Pons (tissue), 1 donor: ENCODE results near the gene TBC1D1.

Experiments
- DNase-seq: peaks from one replicate; pipeline ENCODE4 v3.0.0-alpha.2; 2016; ENCODE audit warnings: low spot score

The TBC1D1 gene

GRCh38 chr4:37890801-37891259, at the start of gene TBC1D1:
TBC1D1 (plus strand) TSS chr4:37891084; CDS start chr4:37902096, 11,012 bp downstream.
- no peak for DNase-seq

- DNase-seq = no peak
Observed at GRCh38 chr4:37844204-37844603, 46.7 kb upstream of the TBC1D1 start.

DNA sequence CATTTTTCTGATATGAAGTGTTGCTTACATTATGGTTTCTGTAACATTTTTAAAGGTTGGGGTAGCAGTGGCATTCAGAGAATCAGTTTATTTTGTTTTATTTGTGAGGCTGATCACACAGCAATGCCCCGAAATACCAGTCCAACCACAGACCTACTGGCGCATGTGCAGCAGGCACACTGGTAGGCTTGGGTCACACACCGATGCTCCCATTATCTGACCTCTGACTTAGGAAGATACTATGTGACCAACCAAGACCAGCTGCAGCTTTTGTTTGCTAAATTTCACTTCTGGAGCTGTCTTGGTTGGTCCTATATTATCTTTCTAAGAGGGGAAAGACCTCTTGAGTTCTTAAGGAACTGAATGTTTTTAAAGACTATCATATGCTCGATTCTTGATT, 45.7 kb upstream of the TBC1D1 start:
- DNase-seq = no peak

DNA sequence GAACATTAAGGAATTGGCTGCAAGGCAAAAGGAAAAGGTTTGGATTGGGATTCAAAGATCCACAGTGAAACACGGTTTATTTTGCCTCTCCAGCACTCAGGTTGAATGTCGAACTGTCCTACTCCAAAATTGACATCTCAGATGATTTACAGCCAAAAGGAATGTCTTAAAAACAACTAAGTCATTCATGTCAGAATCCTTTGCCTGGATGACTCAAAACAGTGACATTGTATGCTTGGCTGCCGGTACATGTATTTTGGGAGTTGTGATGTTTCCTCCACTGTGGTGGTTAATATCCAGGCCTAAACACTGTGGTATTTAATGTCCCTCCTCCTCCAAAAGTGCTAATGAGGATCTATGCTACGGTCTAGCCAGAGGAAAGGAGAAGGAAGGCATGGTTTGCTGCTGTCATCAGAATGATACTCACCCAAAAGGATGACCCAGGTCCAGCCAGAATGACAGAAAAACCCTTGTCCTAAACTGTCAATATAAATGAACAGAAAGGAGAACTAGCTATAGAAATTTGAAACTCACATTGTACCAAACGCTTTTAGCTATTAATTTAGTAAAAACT, 43.5 kb upstream of the TBC1D1 start:
- peak; percentile 30 for DNase-seq

DNA sequence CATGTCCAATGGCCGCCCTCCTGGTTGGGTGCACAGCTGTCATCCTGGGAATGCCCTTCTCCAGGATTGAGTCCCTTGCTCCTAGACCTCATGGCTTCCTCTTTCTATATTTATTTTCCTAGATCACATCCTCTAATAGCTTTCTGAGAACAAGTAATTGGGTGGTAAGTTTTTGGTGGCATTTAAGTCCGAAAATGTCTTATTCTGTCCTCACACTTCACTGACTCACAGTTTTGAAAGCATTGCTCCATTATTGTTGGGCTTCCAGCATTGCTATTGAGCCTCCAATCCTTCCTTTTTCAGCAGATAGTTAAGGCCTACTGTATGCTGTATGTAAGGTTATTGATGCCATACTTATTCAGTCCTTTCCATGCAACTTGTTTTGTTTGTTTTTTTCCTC, 38.5 kb upstream of the TBC1D1 start:
- DNase-seq = no peak

GRCh38 chr4:37858112-37858511, 32.8 kb upstream of the TBC1D1 start:
- no peak for DNase-seq

DNA sequence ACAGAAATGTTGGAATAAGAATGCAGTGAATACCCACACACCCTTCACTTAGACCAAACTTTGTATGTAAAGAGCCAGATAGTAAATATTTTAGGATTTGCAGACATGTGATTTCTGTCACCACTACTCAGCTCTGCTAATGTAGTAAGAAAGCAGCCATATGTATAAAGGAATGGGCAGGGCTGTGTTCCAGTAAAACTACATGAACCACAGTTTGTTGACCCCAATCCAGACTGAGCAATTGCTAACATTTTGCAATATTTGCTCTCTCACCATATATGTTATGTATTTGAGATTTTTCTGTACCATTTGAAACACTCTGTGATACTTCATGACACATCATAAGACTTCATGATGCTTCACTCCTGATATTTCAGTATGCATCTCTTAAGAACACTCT, 32.0 kb upstream of the TBC1D1 start:
- DNase-seq = no peak

DNA sequence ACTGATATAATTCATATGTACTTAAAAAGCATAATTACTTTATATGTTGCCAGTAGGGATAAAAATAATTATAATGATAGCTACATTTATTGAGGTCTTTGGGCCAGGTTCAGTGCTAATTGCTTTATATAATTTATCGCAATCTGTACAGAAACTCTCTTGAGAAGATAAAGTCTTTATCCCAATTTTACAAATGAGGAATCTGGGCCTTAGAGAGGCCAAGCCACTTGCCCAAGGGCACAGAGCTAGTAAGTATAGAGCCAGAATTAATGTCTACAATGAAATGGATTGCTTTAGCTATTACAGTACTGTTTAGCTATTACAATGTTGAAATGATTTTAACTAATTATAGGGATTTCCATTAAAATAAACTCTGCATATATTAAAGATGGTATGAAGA, 30.6 kb upstream of the TBC1D1 start:
- no peak for DNase-seq

DNA sequence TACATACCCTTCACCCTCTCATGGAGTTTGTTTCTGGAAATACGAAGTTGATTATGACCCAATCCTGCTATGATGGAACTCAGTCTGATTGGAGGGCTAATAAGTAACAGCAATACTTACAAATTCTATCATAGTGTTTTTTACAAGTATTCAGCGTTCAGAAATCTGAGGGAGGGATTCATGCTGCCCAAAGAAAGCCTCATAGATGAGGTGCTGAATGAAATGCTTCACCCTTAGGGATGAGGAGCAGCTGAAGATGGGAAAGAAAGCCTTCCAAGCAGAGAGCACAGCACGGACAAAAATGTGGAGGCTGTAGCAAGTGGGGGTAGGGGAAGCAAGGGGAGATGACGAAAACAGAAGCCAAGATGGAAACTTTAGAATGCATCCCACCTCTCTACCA, 27.9 kb upstream of the TBC1D1 start:
- DNase-seq = no peak

- peak; percentile 86 for DNase-seq
Observed at GRCh38 chr4:37864786-37865185, 26.1 kb upstream of the TBC1D1 start.

GRCh38 chr4:37865450-37865849, 25.4 kb upstream of the TBC1D1 start:
- no peak for DNase-seq

GRCh38 chr4:37867102-37867501, 23.8 kb upstream of the TBC1D1 start:
- DNase-seq = no peak

- no peak for DNase-seq
Observed at GRCh38 chr4:37868238-37868637, 22.6 kb upstream of the TBC1D1 start.

DNA sequence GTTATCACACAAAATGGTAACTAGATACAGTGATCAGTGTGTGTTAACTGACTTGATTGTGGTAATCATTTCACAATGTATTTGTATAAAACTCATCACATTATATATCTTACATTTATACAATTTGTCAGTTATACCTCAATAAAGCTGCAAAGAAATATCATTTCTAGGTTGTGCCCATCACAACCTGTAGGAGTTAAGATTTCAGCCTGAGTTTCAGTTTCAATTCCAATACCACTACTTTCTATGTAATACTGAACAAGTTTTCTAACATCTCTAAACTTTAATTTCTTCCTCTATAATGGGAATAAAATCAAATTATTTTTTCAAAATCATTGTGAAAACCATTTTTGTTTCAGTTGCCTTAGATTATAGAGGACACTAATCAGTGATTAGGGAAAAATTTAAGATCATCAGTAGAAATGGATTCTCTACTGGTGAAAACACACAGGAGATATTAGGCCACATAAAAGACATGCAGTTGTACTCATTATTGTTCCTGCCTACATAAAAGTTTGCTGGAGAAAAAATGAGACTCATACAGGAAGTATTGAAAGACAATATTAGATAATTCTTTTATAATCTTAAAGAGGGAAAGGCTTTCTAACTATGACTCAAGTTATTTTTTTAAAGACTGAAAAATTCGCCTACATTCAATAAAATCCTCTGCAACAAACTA, 18.4 kb upstream of the TBC1D1 start:
- no peak for DNase-seq

- DNase-seq = no peak
Observed at GRCh38 chr4:37873386-37873785, 17.5 kb upstream of the TBC1D1 start.

DNA sequence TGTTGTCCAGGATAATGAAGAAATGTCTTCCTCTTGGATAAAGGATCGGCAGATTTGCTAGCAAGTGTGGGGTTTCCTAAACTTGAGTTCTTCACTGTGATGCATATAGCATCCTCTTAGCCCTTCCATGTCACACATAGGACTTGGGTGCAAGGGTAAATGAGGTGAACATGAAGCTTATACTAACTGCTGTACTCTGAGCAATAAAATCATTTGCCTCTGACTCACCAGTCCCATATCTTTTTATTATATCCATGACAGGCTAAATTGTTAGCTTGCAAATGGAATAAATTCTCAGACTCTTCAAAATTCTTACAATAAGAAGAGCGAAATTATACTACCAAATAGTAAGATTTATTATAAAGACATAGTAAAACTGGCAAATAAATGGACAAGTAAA, 14.7 kb upstream of the TBC1D1 start:
- no peak for DNase-seq

DNA sequence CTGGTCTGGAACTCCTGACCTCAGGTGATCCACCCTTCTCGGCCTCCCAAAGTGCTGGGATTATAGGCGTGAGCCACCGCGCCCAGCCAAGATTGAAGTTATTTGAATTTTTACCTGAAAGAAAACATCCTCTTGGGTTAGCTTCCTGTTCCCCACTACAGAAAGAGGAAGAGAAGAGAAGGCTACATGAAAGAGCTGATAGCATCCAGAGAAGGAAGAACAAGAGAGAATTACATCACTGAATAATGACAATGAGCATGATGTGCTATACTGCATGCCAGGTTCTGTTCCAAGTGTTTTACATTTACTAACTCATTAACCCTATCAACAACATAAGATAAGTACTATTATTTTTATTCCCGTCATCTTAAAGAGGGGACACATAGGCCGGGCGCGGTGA, 11.5 kb upstream of the TBC1D1 start:
- DNase-seq = no peak

GRCh38 chr4:37881811-37882210, 9.1 kb upstream of the TBC1D1 start:
- DNase-seq = no peak

GRCh38 chr4:37882665-37883296, 8.1 kb upstream of the TBC1D1 start:
- no peak for DNase-seq

DNA sequence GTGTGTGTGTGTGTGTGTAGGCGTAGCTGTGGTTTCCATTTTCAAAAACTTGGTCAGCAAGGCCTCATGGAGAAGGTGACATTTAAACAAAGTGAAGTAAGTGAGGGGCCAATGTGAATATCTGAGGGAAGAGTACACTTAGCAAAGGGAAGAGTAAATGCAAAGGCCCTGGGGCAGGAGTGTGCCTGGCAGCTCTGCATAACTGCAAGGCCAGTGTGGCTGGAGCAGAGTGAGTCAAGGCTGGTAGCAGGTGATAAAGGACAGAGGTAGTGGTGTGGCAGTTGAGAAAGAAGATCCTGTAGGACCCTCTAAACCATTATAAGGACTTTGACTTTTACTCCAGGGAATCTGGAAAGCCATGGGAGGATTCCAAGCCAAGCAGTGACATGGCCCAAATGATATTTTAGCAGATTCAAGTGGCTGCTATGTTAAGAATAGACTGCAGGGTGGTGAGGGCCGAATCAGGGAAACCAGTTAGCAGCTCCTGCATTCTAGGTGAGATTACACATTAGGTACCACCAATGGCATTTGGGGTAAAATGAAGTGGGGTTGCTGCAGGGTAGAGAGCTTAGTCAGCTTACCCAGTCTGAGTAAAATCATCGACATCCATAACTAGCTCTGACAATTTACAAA, 5.9 kb upstream of the TBC1D1 start:
- DNase-seq = no peak

GRCh38 chr4:37885496-37885895, 5.4 kb upstream of the TBC1D1 start:
- DNase-seq = no peak

GRCh38 chr4:37889849-37890800, 759 bp upstream of the TBC1D1 start:
- DNase-seq = peak; percentile 28
